K562 (cell line): Measurements from ENCODE around the gene CMIP. TPM values are rescaled to one million over a fixed set of nuclear protein-coding genes. Genes with fewer than 3 reads are reported as not detected.

Experiments used
- ATAC-seq: fragments of 200-7000 bp; cut with Tn5 transposase; 3 replicates; pipeline ENCODE4 v1.9.1; 2020; ENCODE audit warnings: moderate library complexity
- BruUV-seq: library from RNA; stranded (reverse); fragments of 400-500 nt; replicated peaks from 2 replicates; lab custom pipeline; 2021; lab: Mats Ljungman, UMichigan
- CTCF ChIA-PET: fragments of 300-600 bp; formaldehyde crosslinking; extraction: SDS; loops from one replicate; lab custom pipeline; 2021; ENCODE audit warnings: low intra/inter-chr PET ratio; lab: Yijun Ruan, JAX
- POLR2A ChIA-PET: fragments of 300-600, 350-650 bp; sonication (Branson Sonifier 250); formaldehyde crosslinking; extraction: SDS; loops from one replicate; lab custom pipeline; 2021; ENCODE audit warnings: antibody characterized with exemption, inconsistent platforms; lab: Yijun Ruan, JAX
- DNase-seq, 4 experiments: peaks; one replicate each; pipeline versions ENCODE4 v3.0.0 to v3.0.0-alpha.2; 2011 to 2018; ENCODE audit warnings: low spot score in 3 of 4, mixed read lengths in 3 of 4; ENCODE audit errors: extremely low read depth in 1 of 4
- FAIRE-seq: peaks from 2 replicates; lab custom pipeline; 2011; peaks lifted over from hg19 to GRCh38; lab: Jason Lieb, UNC
- H2AFZ ChIP-seq: 2 replicates; pipeline ENCODE4 v1.6.0; 2011; ENCODE audit warnings: low read depth, low read length, control low read depth, inconsistent platforms
- H3K27ac ChIP-seq: fragments of 200-600 bp; 3 replicates; pipeline ENCODE4 v1.8.0; 2011; ENCODE audit warnings: low read depth, mild to moderate bottlenecking, control low read depth, inconsistent platforms, low read length, moderate library complexity, mixed read lengths; ENCODE audit errors: extremely low read depth
- H3K27me3 ChIP-seq, 2 experiments: fragments of 300-600 bp in 1 of 2; 2 replicates in 1 of 2; 3 replicates in 1 of 2; pipeline versions ENCODE4 v1.6.0 to v1.8.0; 2011; ENCODE audit warnings: inconsistent platforms in 2 of 2, low read length in 2 of 2, mild to moderate bottlenecking in 1 of 2, mixed read lengths in 1 of 2, moderate library complexity in 1 of 2; ENCODE audit not compliant: control insufficient read depth in 2 of 2, insufficient read depth in 2 of 2
- H3K36me3 ChIP-seq: fragments of 300-600 bp; 3 replicates; pipeline ENCODE4 v1.8.0; 2011; ENCODE audit warnings: mild to moderate bottlenecking, low read length, inconsistent platforms; ENCODE audit not compliant: control insufficient read depth, insufficient read depth
- H3K4me1 ChIP-seq, 2 experiments: fragments of 200-600 bp in 1 of 2; replicated peaks in 1 of 2; 2 replicates in 1 of 2; 3 replicates in 1 of 2; pipeline versions ENCODE4 v1.5.1 to v1.8.0; 2011; ENCODE audit warnings: inconsistent platforms in 2 of 2, low read length in 2 of 2, mild to moderate bottlenecking in 1 of 2, mixed read lengths in 1 of 2, moderate library complexity in 1 of 2; ENCODE audit not compliant: control insufficient read depth in 2 of 2, insufficient read depth in 2 of 2
- H3K4me2 ChIP-seq: 2 replicates; pipeline ENCODE4 v1.6.1; 2011; ENCODE audit warnings: low read length, control low read depth, inconsistent platforms, mixed read lengths; ENCODE audit not compliant: insufficient read depth
- H3K4me3 ChIP-seq: fragments of 200-600 bp; sonication (generic), shearing (Covaris generic); 2 replicates; pipeline ENCODE4 v1.5.1; 2016; ENCODE audit warnings: control low read depth, inconsistent platforms
- H3K79me2 ChIP-seq: fragments of 200-600 bp; 3 replicates; pipeline ENCODE4 v1.8.0; 2011; ENCODE audit warnings: low read length, inconsistent platforms; ENCODE audit not compliant: control insufficient read depth, insufficient read depth
- H3K9ac ChIP-seq, 2 experiments: 2 replicates each; pipeline versions ENCODE4 v1.6.0 to v1.6.1; 2011; ENCODE audit warnings: low read depth in 2 of 2, low read length in 2 of 2, control low read depth in 1 of 2, inconsistent platforms in 1 of 2, mild to moderate bottlenecking in 1 of 2, mixed read lengths in 1 of 2; ENCODE audit not compliant: insufficient read depth in 1 of 2
- H3K9me1 ChIP-seq: one replicate; pipeline ENCODE4 v1.6.0; 2011; ENCODE audit warnings: inconsistent platforms, mild to moderate bottlenecking, low read length, moderate library complexity; ENCODE audit not compliant: control insufficient read depth, insufficient read depth
- H3K9me3 ChIP-seq: replicated peaks from 2 replicates; pipeline ENCODE4 v1.5.1; 2011; ENCODE audit warnings: low read depth, low read length, inconsistent platforms; ENCODE audit not compliant: control insufficient read depth, insufficient read depth
- H4K20me1 ChIP-seq: replicated peaks from 2 replicates; pipeline ENCODE4 v1.6.1; 2011; ENCODE audit warnings: low read length, inconsistent platforms, mixed read lengths; ENCODE audit not compliant: control insufficient read depth, insufficient read depth
- CCAR2 ChIP-seq: fragments of 200-400 bp; formaldehyde crosslinking; IDR thresholded peaks from 2 replicates; pipeline ENCODE4 v1.6.1; 2017; ENCODE audit warnings: mild to moderate bottlenecking, low read depth, low read length
- CHAMP1 ChIP-seq: fragments of 450-650 bp; IDR thresholded peaks from 2 replicates; pipeline ENCODE4 v1.6.1; 2016; ENCODE audit warnings: mild to moderate bottlenecking
- ETS1 ChIP-seq: conservative IDR thresholded peaks from 2 replicates; pipeline ENCODE4 v1.6.1; 2011; ENCODE audit warnings: low read depth, mild to moderate bottlenecking, low read length; ENCODE audit not compliant: control insufficient read depth
- EWSR1 ChIP-seq: fragments of 450-650 bp; IDR thresholded peaks from 2 replicates; pipeline ENCODE4 v1.6.1; 2018; ENCODE audit warnings: borderline replicate concordance, mild to moderate bottlenecking, low read depth, moderate library complexity; ENCODE audit not compliant: partially characterized antibody
- PTBP1 ChIP-seq: fragments of 200-400 bp; formaldehyde crosslinking; IDR thresholded peaks from 2 replicates; pipeline ENCODE4 v1.6.1; 2017; ENCODE audit warnings: low read depth, low read length
- RBM25 ChIP-seq: fragments of 200-400 bp; formaldehyde crosslinking; IDR thresholded peaks from 2 replicates; pipeline ENCODE4 v1.6.1; 2018; ENCODE audit warnings: low read length, low read depth, moderate library complexity; ENCODE audit not compliant: severe bottlenecking
- RUNX1 ChIP-seq: sonication (generic); IDR thresholded peaks from 2 replicates; pipeline ENCODE4 v1.6.1; 2016; ENCODE audit warnings: antibody characterized with exemption, low read depth
- TSC22D4 ChIP-seq: fragments of 450-650 bp; IDR thresholded peaks from 2 replicates; pipeline ENCODE4 v1.6.1; 2016; ENCODE audit warnings: missing genetic modification characterization, missing biosample characterization, control low read depth
- ZNF224 ChIP-seq: sonication (generic); formaldehyde crosslinking; IDR thresholded peaks from 2 replicates; pipeline ENCODE4 v1.8.0; 2022; ENCODE audit warnings: mild to moderate bottlenecking, missing genetic modification reagents
- ZNF239 ChIP-seq: fragments of 250-450 bp; sonication (Bioruptor Pico); IDR thresholded peaks from 2 replicates; pipeline ENCODE4 v1.4.0; 2020; ENCODE audit warnings: mild to moderate bottlenecking
- ZNF41 ChIP-seq: fragments of 250-450 bp; sonication (Bioruptor Pico); conservative IDR thresholded peaks from 2 replicates; pipeline ENCODE4 v1.4.0; 2020; ENCODE audit warnings: mild to moderate bottlenecking
- WGBS: fragments of 100-300 bp; shearing (Covaris generic); methylation state at CpG from one replicate; pipeline ENCODE4 v1.1.6; 2016; ENCODE audit warnings: low coverage, mixed read lengths; ENCODE audit not compliant: insufficient coverage; ENCODE audit errors: missing lambda C conversion rate; 5-methylcytosine and 5-hydroxymethylcytosine counted together
- in situ Hi-C: fragments of 300-500 bp; cut with MboI; formaldehyde crosslinking; loops from 4 replicates; pipeline ENCODE4 v1.15.0; 2018; ENCODE audit warnings: inconsistent platforms, mixed read lengths
- intact Hi-C: fragments of 100-400 bp; cut with micrococcal nuclease; formaldehyde crosslinking; loops from 2 replicates; pipeline ENCODE4 v1.14.2; 2022
- polyA plus RNA-seq, 8 experiments: library from polyadenylated mRNA; depleted of rRNA in 4 of 8; stranded (reverse) in 5 of 8; unstranded in 3 of 8; fragments of >200 nt; fragmentation: Nextera tagmentation in 2 of 8; fragmentation: Illumina TruSeq in 1 of 8; extraction: Ambion mirVana in 2 of 8; extraction: Trizol in 1 of 8; gene quantifications; 2 replicates each; pipeline versions ENCODE4 v1.2.1 to v1.2.3, GENCODE V29; 2011 to 2014; ENCODE audit warnings: inconsistent platforms in 1 of 8, missing spikeins in 1 of 8
- total RNA-seq, 7 experiments: library from RNA; depleted of rRNA in 6 of 7; stranded (reverse); fragments of >200 nt in 6 of 7; fragmentation: Illumina TruSeq in 2 of 7; extraction: Trizol in 2 of 7; gene quantifications; 2 replicates each; pipeline versions ENCODE4 v1.2.1 to v1.2.3, GENCODE V29; 2011 to 2021; ENCODE audit warnings: low replicate concordance in 1 of 7
- TF ChIP-seq, protein P1 (sequence below): sonication (generic); formaldehyde crosslinking; IDR thresholded peaks from 2 replicates; pipeline ENCODE4 v1.8.0; 2023; ENCODE audit warnings: missing genetic modification reagents, mild to moderate bottlenecking, borderline replicate concordance

CMIP gene
- total and polyA plus RNA-seq, 9 of the 15 experiments (the other 6 are each of a cell fraction or from before 2014, with no cell fraction given) = 0.94 to 82.5 (median 10.3) TPM

DNA sequence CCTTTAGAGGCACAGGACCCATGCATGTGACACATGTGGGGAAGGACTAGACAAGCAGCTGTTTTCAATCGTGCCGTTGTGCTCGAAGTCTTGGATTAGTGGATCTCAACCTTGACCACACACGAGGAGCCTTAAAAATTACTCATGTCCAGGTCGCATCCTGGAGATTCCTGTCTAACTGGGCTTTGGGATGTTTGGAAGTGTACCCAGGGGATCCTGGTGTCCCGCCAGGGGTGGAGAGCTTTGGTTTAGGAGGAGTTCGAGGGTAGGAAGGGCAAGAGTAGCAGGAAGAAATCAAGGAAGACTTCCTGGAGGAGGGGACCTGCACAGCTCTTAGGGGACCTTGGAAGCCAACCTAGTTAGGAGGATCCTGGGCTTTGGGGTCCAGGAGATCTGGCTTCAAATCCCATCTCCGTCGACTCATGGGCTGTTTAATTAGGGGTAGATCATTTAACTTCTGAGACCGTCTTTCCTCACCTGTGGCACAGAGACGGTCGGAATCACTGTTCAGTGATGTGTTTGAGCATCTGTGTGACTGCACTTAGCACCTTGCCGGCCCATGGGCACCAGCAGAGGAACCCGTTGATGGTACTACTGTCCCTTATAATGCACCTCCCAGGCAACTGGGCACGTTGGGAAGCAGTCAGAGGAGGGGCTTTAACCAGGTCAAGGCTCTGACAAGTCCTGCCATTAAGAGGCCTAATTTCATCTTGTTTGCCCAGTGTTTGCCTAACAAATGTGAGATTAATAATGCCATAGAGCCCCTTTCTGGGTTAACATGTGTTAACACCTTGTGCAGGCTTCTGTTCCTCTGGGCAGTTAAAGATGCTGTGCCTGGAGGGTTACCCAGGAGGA, 232.5 kb downstream of the CMIP start:
- WGBS = 89% methylated on average over 15 of the region's 15 CpGs
- Histone ChIP-seq H3K9me1 (no peaks in the 10 kb centered on the region), H4K20me1 (0 out of 2 replicates have a peak, but pooled peaks cover 2% of the 10 kb centered on the region), H3K9me3 (no peaks in the 10 kb centered on the region), H3K9ac (no peak overlapping the region), H3K27ac (no peak overlapping the region), H3K4me3 (no peak overlapping the region), H3K79me2 (no peaks in the 10 kb centered on the region), H2AFZ (no peak overlapping the region), H3K36me3 (peaks cover 68% of the 10 kb centered on the region), H3K27me3 (no peaks in the 10 kb centered on the region), H3K4me1 (peaks cover 0 to 11% of the 10 kb centered on the region in 2 experiments; a peak in 1 of 5 replicates), H3K4me2 (no peak overlapping the region)
- POLR2A ChIA-PET = interaction anchor here (0.6 to 1.5 kb wide), 3 partner anchors 10 to 22 kb away, joined by 3 to 5 read pairs (median 4); no protein-coding TSS in a partner anchor
- intact Hi-C loops (no loop called here), in situ Hi-C loops (no loop called here)
- BruUV-seq = no TSS peak
- CTCF ChIA-PET = no interaction called here
- DNase-seq = no peak
- no peak for FAIRE-seq
- no peak for ATAC-seq
- no peak for TF ChIP-seq ETS1
- peak; percentile 84 for TF ChIP-seq RBM25
- TF ChIP-seq PTBP1 = 0 out of 2 replicates have a peak, but pooled peaks have one; percentile 19
- TF ChIP-seq RUNX1 = no peak
- no peak for TF ChIP-seq TSC22D4 (tag)
- no peak for TF ChIP-seq EWSR1
- no peak for TF ChIP-seq CCAR2
- TF ChIP-seq CHAMP1 = no peak
- TF ChIP-seq ZNF224 = no peak
- TF ChIP-seq ZNF239 (CRISPR knock-in tag) = peak; percentile 95
- TF ChIP-seq ZNF41 (CRISPR knock-in tag) = no peak
- TF ChIP-seq, protein P1, sequence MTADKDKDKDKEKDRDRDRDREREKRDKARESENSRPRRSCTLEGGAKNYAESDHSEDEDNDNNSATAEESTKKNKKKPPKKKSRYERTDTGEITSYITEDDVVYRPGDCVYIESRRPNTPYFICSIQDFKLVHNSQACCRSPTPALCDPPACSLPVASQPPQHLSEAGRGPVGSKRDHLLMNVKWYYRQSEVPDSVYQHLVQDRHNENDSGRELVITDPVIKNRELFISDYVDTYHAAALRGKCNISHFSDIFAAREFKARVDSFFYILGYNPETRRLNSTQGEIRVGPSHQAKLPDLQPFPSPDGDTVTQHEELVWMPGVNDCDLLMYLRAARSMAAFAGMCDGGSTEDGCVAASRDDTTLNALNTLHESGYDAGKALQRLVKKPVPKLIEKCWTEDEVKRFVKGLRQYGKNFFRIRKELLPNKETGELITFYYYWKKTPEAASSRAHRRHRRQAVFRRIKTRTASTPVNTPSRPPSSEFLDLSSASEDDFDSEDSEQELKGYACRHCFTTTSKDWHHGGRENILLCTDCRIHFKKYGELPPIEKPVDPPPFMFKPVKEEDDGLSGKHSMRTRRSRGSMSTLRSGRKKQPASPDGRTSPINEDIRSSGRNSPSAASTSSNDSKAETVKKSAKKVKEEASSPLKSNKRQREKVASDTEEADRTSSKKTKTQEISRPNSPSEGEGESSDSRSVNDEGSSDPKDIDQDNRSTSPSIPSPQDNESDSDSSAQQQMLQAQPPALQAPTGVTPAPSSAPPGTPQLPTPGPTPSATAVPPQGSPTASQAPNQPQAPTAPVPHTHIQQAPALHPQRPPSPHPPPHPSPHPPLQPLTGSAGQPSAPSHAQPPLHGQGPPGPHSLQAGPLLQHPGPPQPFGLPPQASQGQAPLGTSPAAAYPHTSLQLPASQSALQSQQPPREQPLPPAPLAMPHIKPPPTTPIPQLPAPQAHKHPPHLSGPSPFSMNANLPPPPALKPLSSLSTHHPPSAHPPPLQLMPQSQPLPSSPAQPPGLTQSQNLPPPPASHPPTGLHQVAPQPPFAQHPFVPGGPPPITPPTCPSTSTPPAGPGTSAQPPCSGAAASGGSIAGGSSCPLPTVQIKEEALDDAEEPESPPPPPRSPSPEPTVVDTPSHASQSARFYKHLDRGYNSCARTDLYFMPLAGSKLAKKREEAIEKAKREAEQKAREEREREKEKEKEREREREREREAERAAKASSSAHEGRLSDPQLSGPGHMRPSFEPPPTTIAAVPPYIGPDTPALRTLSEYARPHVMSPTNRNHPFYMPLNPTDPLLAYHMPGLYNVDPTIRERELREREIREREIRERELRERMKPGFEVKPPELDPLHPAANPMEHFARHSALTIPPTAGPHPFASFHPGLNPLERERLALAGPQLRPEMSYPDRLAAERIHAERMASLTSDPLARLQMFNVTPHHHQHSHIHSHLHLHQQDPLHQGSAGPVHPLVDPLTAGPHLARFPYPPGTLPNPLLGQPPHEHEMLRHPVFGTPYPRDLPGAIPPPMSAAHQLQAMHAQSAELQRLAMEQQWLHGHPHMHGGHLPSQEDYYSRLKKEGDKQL (CRISPR knock-in tag) = no peak
